MM.1S (cell line): ENCODE results near the gene CTSL.

Source experiments
- DNase-seq: peaks from one replicate; pipeline ENCODE4 v3.0.0-alpha.2; 2015
- H2AFZ ChIP-seq: fragments of 300-600 bp; sonication (generic); 2 replicates; pipeline ENCODE4 v1.6.0; 2016; ENCODE audit warnings: antibody characterized with exemption, low read length
- H3F3A ChIP-seq: fragments of 300-600 bp; sonication (generic); 2 replicates; pipeline ENCODE4 v1.6.1; 2016; ENCODE audit warnings: mild to moderate bottlenecking, antibody characterized with exemption, low read length, moderate library complexity, mixed read lengths; ENCODE audit not compliant: insufficient read depth
- H3K27ac ChIP-seq: fragments of 300-600 bp; sonication (generic); 2 replicates; pipeline ENCODE4 v1.5.1; 2016; ENCODE audit warnings: mild to moderate bottlenecking, low read length
- H3K27me3 ChIP-seq: fragments of 300-600 bp; sonication (generic); replicated peaks from 2 replicates; pipeline ENCODE4 v1.6.0; 2016; ENCODE audit warnings: low read length; ENCODE audit not compliant: insufficient read depth
- H3K36me3 ChIP-seq: fragments of 300-600 bp; sonication (generic); replicated peaks from 2 replicates; pipeline ENCODE4 v1.6.1; 2016; ENCODE audit warnings: mild to moderate bottlenecking, low read length, mixed read lengths; ENCODE audit not compliant: insufficient read depth
- H3K4me1 ChIP-seq: fragments of 300-600 bp; sonication (generic); 2 replicates; pipeline ENCODE4 v1.6.1; 2016; ENCODE audit warnings: low read length, mixed read lengths
- H3K4me2 ChIP-seq: fragments of 300-600 bp; sonication (generic); 2 replicates; pipeline ENCODE4 v1.6.0; 2016; ENCODE audit warnings: low read depth, low read length
- H3K4me3 ChIP-seq: fragments of 300-600 bp; sonication (generic); 2 replicates; pipeline ENCODE4 v1.5.1; 2016; ENCODE audit warnings: low read length, mixed read lengths
- H3K79me2 ChIP-seq: fragments of 300-600 bp; sonication (generic); 2 replicates; pipeline ENCODE4 v1.6.1; 2016; ENCODE audit warnings: mixed run types, low read length, mixed read lengths
- H3K9ac ChIP-seq: fragments of 300-600 bp; sonication (generic); 2 replicates; pipeline ENCODE4 v1.6.1; 2016; ENCODE audit warnings: low read length, mixed read lengths
- H3K9me2 ChIP-seq: fragments of 300-600 bp; sonication (generic); replicated peaks from 2 replicates; pipeline ENCODE4 v1.6.1; 2016; ENCODE audit warnings: mild to moderate bottlenecking, low read length, mixed read lengths; ENCODE audit not compliant: insufficient read depth
- H3K9me3 ChIP-seq: fragments of 300-600 bp; sonication (generic); replicated peaks from 2 replicates; pipeline ENCODE4 v1.6.1; 2016; ENCODE audit warnings: mild to moderate bottlenecking, low read length, mixed read lengths; ENCODE audit not compliant: insufficient read depth
- H4K20me1 ChIP-seq: fragments of 300-600 bp; sonication (generic); 2 replicates; pipeline ENCODE4 v1.6.1; 2016; ENCODE audit warnings: mild to moderate bottlenecking, low read length, moderate library complexity, mixed read lengths; ENCODE audit not compliant: insufficient read depth
- EZH2 ChIP-seq: fragments of 300-600 bp; sonication (generic); optimal IDR thresholded peaks from 2 replicates; pipeline ENCODE3; 2017; ENCODE audit warnings: low read depth, mild to moderate bottlenecking, antibody characterized with exemption, low read length, mixed read lengths
- EZH2phosphoT487 ChIP-seq: fragments of 300-600 bp; sonication (generic); IDR thresholded peaks from 2 replicates; pipeline ENCODE4 v1.6.1; 2018; ENCODE audit warnings: antibody characterized with exemption, low read length
- TF ChIP-seq, protein P1 (sequence below): fragments of 300-600 bp; sonication (generic); IDR thresholded peaks from 2 replicates; pipeline ENCODE4 v1.5.1; 2016; ENCODE audit warnings: antibody characterized with exemption, low read length, mixed read lengths

CTSL gene

DNA sequence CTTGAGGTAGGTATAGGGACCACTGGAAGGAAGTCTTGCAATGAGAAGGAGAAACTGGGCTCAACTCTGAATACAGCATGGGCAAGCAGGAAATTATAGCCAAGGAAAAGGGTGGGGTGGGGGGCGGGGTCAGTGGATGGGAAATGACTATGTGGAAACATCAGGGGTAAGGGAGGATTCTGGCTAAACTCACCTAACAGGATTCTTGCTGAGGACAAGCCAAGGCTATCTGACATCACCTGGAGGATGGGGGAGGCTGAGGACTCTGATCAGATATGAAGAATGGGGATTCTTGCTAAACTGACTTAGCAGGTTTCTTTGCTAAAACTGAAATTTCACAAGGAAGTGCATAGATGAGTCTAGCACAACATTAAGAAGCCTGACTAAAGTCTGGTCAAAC is 40.8 kb downstream of the CTSL start:
- Histone ChIP-seq H3K27ac (no peak overlapping the region), H3K4me3 (no peak overlapping the region), H3K4me1 (no peaks in the 10 kb centered on the region), H3K27me3 (no peaks in the 10 kb centered on the region), H3K36me3 (no peaks in the 10 kb centered on the region), H3K9ac (no peak overlapping the region), H3K4me2 (no peak overlapping the region), H3K9me2 (no peaks in the 10 kb centered on the region), H2AFZ (no peak overlapping the region), H3K9me3 (no peaks in the 10 kb centered on the region), H3F3A (no peaks in the 10 kb centered on the region), H4K20me1 (no peaks in the 10 kb centered on the region), H3K79me2 (no peaks in the 10 kb centered on the region)
- TF ChIP-seq EZH2 = no peak
- TF ChIP-seq, protein P1, sequence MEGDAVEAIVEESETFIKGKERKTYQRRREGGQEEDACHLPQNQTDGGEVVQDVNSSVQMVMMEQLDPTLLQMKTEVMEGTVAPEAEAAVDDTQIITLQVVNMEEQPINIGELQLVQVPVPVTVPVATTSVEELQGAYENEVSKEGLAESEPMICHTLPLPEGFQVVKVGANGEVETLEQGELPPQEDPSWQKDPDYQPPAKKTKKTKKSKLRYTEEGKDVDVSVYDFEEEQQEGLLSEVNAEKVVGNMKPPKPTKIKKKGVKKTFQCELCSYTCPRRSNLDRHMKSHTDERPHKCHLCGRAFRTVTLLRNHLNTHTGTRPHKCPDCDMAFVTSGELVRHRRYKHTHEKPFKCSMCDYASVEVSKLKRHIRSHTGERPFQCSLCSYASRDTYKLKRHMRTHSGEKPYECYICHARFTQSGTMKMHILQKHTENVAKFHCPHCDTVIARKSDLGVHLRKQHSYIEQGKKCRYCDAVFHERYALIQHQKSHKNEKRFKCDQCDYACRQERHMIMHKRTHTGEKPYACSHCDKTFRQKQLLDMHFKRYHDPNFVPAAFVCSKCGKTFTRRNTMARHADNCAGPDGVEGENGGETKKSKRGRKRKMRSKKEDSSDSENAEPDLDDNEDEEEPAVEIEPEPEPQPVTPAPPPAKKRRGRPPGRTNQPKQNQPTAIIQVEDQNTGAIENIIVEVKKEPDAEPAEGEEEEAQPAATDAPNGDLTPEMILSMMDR = no peak
- TF ChIP-seq EZH2phosphoT487 = no peak
- DNase-seq = no peak

DNA sequence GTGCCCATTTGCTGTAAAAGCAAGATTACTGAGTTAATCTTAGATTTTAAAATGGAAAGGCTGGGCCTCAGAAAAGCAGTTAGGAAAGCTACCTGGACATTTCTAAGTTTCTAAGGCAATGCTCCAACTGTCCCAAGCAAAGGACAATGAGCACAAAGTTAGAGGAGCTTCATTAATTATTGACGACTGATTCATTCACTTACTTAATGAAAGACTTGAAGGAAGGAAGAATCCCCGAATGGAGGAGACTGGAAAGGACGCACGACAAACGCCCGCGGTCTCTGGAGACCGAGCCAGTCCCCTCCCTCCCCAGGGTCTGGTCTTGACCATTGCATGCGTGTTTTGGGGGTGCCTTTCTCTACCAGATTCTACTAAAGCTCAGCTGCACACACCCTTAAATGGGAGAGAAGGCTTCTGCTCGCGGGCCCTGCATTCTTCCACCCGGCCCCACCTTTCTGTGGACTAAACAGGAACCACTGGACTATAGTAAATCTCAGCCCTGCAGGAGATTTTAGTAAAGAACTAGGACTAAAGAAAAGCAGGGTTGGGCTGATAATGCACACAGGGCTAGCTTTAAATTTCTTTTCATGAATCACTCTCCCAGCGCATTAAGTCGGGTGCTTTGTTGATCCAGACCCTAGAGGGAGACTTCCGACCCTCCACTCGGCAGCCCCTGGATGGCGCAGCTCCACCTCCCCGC is 44.8 kb downstream of the CTSL start:
- H3K4me1 ChIP-seq = no peaks in the 10 kb centered on the region
- H3K9me2 ChIP-seq = no peaks in the 10 kb centered on the region
- H3K36me3 ChIP-seq = no peaks in the 10 kb centered on the region
- H3K27ac ChIP-seq = no peak overlapping the region
- H3K9ac ChIP-seq = no peak overlapping the region
- H3K9me3 ChIP-seq = no peaks in the 10 kb centered on the region
- H4K20me1 ChIP-seq = no peaks in the 10 kb centered on the region
- no peaks in the 10 kb centered on the region for H3F3A ChIP-seq
- no peaks in the 10 kb centered on the region for H3K79me2 ChIP-seq
- no peak for DNase-seq
- H3K27me3 ChIP-seq = no peaks in the 10 kb centered on the region
- TF ChIP-seq EZH2 (no peak), EZH2phosphoT487 (no peak)
- TF ChIP-seq, protein P1 = no peak
- no peak overlapping the region for H2AFZ ChIP-seq
- no peak overlapping the region for H3K4me2 ChIP-seq
- H3K4me3 ChIP-seq = no peak overlapping the region

DNA sequence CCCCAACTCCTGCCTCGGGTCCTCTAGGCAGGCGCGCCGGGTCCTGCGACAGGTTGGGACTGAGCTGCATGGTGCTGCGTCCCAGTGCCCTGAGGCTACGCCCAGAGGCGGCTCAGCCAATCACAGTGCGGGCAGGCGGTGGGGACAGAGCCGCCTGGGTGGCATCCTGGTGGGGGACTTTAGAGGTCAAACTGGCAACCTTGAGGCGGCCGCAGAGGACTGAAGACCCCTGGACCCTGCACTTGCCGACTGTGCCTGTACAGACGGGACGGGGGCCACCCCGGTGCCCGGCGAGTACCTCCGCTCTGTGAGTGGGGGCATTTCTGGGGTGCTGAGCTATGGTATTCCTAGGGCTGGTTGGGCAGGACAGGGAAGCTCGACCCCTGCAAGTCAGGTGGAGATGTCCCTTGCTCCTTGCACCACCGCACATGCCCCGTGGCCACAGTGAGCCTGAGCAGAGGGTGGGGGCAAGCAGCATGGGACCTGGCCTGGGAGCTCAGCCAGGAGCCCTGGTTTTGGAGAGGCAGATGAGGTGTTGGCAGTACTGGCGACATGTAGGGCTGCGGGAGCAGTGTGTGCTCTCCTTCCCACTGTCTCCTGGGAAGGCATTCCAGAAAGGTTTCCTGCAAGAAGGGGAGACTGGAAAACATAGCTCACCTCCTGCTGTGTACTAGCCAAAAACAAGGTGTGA is 45.5 kb downstream of the CTSL start:
- Histone ChIP-seq H2AFZ (no peak overlapping the region), H3K79me2 (no peaks in the 10 kb centered on the region), H3K36me3 (no peaks in the 10 kb centered on the region), H3K9me2 (no peaks in the 10 kb centered on the region), H3K4me2 (no peak overlapping the region), H3K9me3 (no peaks in the 10 kb centered on the region), H4K20me1 (no peaks in the 10 kb centered on the region), H3K9ac (no peak overlapping the region), H3K4me3 (no peak overlapping the region), H3K4me1 (no peaks in the 10 kb centered on the region), H3K27me3 (no peaks in the 10 kb centered on the region), H3K27ac (no peak overlapping the region), H3F3A (no peaks in the 10 kb centered on the region)
- no peak for DNase-seq
- TF ChIP-seq, protein P1 = no peak
- TF ChIP-seq EZH2 (no peak), EZH2phosphoT487 (no peak)
